GM23338 (cell line): ENCODE results near the gene CNTN1. TPM values are rescaled to one million over a fixed set of nuclear protein-coding genes. Genes with fewer than 3 reads are reported as not detected.

ENCODE experiments used
- ATAC-seq: fragments of 200-7000 bp; cut with Tn5 transposase; 3 replicates; pipeline ENCODE4 v1.9.1; 2020
- DNase-seq: peaks from one replicate; pipeline ENCODE4 v3.0.0-alpha.2; 2015; ENCODE audit warnings: low spot score
- H2AFZ ChIP-seq: fragments of 200-600 bp; sonication (generic); 2 replicates; pipeline ENCODE4 v1.8.0; 2016; ENCODE audit warnings: antibody characterized with exemption, mild to moderate bottlenecking, moderate library complexity
- H3F3A ChIP-seq: fragments of 200-600 bp; sonication (generic); replicated peaks from 2 replicates; pipeline ENCODE4 v1.8.0; 2017; ENCODE audit warnings: antibody characterized with exemption, mixed run types, low read depth
- H3K27ac ChIP-seq: fragments of 200-600 bp; sonication (generic); 2 replicates; pipeline ENCODE4 v1.6.1; 2016; ENCODE audit warnings: low read depth
- H3K27me3 ChIP-seq: fragments of 200-600 bp; sonication (generic); 2 replicates; pipeline ENCODE4 v1.8.0; 2016; ENCODE audit warnings: mild to moderate bottlenecking, mixed run types, moderate library complexity; ENCODE audit not compliant: insufficient read depth
- H3K36me3 ChIP-seq: fragments of 200-600 bp; sonication (generic); 2 replicates; pipeline ENCODE4 v1.8.0; 2016; ENCODE audit warnings: mild to moderate bottlenecking; ENCODE audit not compliant: insufficient read depth
- H3K4me1 ChIP-seq: fragments of 200-600 bp; sonication (generic); 2 replicates; pipeline ENCODE4 v1.8.0; 2016; ENCODE audit warnings: mild to moderate bottlenecking, moderate library complexity; ENCODE audit not compliant: insufficient read depth
- H3K4me2 ChIP-seq: fragments of 200-600 bp; sonication (generic); 2 replicates; pipeline ENCODE4 v1.7.1; 2017; ENCODE audit warnings: mixed run types
- H3K4me3 ChIP-seq: fragments of 200-600 bp; sonication (generic); 2 replicates; pipeline ENCODE4 v1.6.1; 2016; ENCODE audit warnings: mixed run types
- H3K79me2 ChIP-seq: fragments of 200-600 bp; sonication (generic); replicated peaks from 2 replicates; pipeline ENCODE4 v1.8.0; 2017; ENCODE audit warnings: mild to moderate bottlenecking; ENCODE audit not compliant: insufficient read depth
- H3K9me2 ChIP-seq: fragments of 200-600 bp; sonication (generic); 2 replicates; pipeline ENCODE4 v1.8.0; 2017; ENCODE audit not compliant: insufficient read depth
- H4K20me1 ChIP-seq: fragments of 200-600 bp; sonication (generic); replicated peaks from 2 replicates; pipeline ENCODE4 v1.8.0; 2017; ENCODE audit warnings: mild to moderate bottlenecking; ENCODE audit not compliant: insufficient read depth
- H3K27ac Mint-ChIP-seq: 2 replicates; pipeline ENCODE4 v1.8.0; 2020; ENCODE audit warnings: inconsistent platforms, mild to moderate bottlenecking, moderate library complexity, mixed read lengths
- H3K27me3 Mint-ChIP-seq: 3 replicates; pipeline ENCODE4 v1.8.0; 2022; ENCODE audit warnings: low read depth, mild to moderate bottlenecking, moderate library complexity, mixed read lengths, inconsistent platforms; ENCODE audit not compliant: insufficient read depth, poor library complexity
- H3K36me3 Mint-ChIP-seq: 3 replicates; pipeline ENCODE4 v1.8.0; 2021; ENCODE audit warnings: low read depth, mild to moderate bottlenecking, inconsistent platforms, moderate library complexity, mixed read lengths
- H3K4me1 Mint-ChIP-seq: 3 replicates; pipeline ENCODE4 v1.8.0; 2020; ENCODE audit warnings: mild to moderate bottlenecking, inconsistent platforms, mixed read lengths
- H3K4me3 Mint-ChIP-seq: 3 replicates; pipeline ENCODE4 v1.8.0; 2021; ENCODE audit warnings: moderate library complexity, mild to moderate bottlenecking, inconsistent platforms, mixed read lengths
- H3K9me3 Mint-ChIP-seq: 3 replicates; pipeline ENCODE4 v1.8.0; 2020; ENCODE audit warnings: moderate library complexity, mild to moderate bottlenecking, inconsistent platforms, mixed read lengths
- CREB1 ChIP-seq: fragments of 250-450 bp; sonication (Bioruptor Pico); IDR thresholded peaks from 2 replicates; pipeline ENCODE4 v1.5.0; 2020; ENCODE audit warnings: low read depth, mild to moderate bottlenecking, moderate library complexity
- EZH2 ChIP-seq: fragments of 200-600 bp; sonication (generic); IDR thresholded peaks from one replicate; pipeline ENCODE4 v1.8.0; 2017; ENCODE audit warnings: antibody characterized with exemption, mild to moderate bottlenecking, low read depth; ENCODE audit not compliant: unreplicated experiment
- JUNB ChIP-seq: IDR thresholded peaks from one replicate; pipeline ENCODE4 v1.6.1; 2016; ENCODE audit warnings: antibody characterized with exemption; ENCODE audit not compliant: unreplicated experiment
- ZNF114 ChIP-seq: fragments of 250-450 bp; sonication (Bioruptor Pico); IDR thresholded peaks from 2 replicates; pipeline ENCODE4 v1.5.0; 2020; ENCODE audit warnings: mild to moderate bottlenecking, moderate library complexity
- ZNF331 ChIP-seq: fragments of 250-450 bp; sonication (Bioruptor Pico); IDR thresholded peaks from 2 replicates; pipeline ENCODE4 v1.5.0; 2020; ENCODE audit warnings: low read depth, mild to moderate bottlenecking, moderate library complexity
- polyA plus RNA-seq: library from polyadenylated mRNA; unstranded; fragments of >200 nt; fragmentation: Nextera tagmentation; extraction: Ambion mirVana; gene quantifications from 2 replicates; pipeline ENCODE4 v1.2.1, GENCODE V29; 2016
- total RNA-seq: library from RNA; depleted of rRNA; stranded (reverse); fragments of >200 nt; shearing (Covaris generic); gene quantifications from 2 replicates; pipeline ENCODE4 v1.2.3, GENCODE V29; 2014
- TF ChIP-seq, protein P1 (sequence below): IDR thresholded peaks from 2 replicates; pipeline ENCODE4 v1.6.1; 2016; ENCODE audit warnings: antibody characterized with exemption
- TF ChIP-seq, protein P2 (sequence below): fragments of 250-450 bp; sonication (Bioruptor Pico); IDR thresholded peaks from 2 replicates; pipeline ENCODE4 v1.5.0; 2020; ENCODE audit warnings: mild to moderate bottlenecking, moderate library complexity
- TF ChIP-seq, protein P3 (sequence below), 2 experiments: fragments of 200-600 bp in 1 of 2; sonication (generic) in 1 of 2; conservative IDR thresholded peaks; 2 replicates each; pipeline versions ENCODE4 v1.5.1 to v1.6.1; 2016 to 2017; ENCODE audit warnings: antibody characterized with exemption in 2 of 2, low read depth in 2 of 2, mild to moderate bottlenecking in 2 of 2, moderate library complexity in 1 of 2

Gene CNTN1
- total and polyA plus RNA-seq, 2 experiments from 2014 or later = 5.0 to 27.0 TPM

DNA sequence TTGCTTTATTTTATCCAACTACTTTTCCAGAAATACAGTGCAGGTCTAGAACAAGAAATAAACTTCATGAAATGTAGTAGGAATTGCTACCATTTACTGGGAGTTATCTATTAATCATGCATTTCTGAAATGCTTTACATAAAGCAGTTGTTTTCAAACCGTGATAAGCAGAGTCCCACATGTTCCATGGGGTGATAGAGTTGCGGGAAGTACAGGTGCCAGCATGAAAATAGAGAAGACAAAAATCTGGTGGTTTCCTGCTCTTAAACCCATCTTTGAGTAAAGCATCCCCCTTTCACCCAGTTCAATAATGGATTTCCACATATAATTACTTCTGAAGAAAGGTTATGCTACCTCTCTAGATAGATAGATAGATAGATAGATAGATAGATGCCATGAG is 372.2 kb downstream of the CNTN1 start (continued):
- TF ChIP-seq, protein P1, sequence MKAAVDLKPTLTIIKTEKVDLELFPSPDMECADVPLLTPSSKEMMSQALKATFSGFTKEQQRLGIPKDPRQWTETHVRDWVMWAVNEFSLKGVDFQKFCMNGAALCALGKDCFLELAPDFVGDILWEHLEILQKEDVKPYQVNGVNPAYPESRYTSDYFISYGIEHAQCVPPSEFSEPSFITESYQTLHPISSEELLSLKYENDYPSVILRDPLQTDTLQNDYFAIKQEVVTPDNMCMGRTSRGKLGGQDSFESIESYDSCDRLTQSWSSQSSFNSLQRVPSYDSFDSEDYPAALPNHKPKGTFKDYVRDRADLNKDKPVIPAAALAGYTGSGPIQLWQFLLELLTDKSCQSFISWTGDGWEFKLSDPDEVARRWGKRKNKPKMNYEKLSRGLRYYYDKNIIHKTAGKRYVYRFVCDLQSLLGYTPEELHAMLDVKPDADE = no peak
- TF ChIP-seq, protein P2, sequence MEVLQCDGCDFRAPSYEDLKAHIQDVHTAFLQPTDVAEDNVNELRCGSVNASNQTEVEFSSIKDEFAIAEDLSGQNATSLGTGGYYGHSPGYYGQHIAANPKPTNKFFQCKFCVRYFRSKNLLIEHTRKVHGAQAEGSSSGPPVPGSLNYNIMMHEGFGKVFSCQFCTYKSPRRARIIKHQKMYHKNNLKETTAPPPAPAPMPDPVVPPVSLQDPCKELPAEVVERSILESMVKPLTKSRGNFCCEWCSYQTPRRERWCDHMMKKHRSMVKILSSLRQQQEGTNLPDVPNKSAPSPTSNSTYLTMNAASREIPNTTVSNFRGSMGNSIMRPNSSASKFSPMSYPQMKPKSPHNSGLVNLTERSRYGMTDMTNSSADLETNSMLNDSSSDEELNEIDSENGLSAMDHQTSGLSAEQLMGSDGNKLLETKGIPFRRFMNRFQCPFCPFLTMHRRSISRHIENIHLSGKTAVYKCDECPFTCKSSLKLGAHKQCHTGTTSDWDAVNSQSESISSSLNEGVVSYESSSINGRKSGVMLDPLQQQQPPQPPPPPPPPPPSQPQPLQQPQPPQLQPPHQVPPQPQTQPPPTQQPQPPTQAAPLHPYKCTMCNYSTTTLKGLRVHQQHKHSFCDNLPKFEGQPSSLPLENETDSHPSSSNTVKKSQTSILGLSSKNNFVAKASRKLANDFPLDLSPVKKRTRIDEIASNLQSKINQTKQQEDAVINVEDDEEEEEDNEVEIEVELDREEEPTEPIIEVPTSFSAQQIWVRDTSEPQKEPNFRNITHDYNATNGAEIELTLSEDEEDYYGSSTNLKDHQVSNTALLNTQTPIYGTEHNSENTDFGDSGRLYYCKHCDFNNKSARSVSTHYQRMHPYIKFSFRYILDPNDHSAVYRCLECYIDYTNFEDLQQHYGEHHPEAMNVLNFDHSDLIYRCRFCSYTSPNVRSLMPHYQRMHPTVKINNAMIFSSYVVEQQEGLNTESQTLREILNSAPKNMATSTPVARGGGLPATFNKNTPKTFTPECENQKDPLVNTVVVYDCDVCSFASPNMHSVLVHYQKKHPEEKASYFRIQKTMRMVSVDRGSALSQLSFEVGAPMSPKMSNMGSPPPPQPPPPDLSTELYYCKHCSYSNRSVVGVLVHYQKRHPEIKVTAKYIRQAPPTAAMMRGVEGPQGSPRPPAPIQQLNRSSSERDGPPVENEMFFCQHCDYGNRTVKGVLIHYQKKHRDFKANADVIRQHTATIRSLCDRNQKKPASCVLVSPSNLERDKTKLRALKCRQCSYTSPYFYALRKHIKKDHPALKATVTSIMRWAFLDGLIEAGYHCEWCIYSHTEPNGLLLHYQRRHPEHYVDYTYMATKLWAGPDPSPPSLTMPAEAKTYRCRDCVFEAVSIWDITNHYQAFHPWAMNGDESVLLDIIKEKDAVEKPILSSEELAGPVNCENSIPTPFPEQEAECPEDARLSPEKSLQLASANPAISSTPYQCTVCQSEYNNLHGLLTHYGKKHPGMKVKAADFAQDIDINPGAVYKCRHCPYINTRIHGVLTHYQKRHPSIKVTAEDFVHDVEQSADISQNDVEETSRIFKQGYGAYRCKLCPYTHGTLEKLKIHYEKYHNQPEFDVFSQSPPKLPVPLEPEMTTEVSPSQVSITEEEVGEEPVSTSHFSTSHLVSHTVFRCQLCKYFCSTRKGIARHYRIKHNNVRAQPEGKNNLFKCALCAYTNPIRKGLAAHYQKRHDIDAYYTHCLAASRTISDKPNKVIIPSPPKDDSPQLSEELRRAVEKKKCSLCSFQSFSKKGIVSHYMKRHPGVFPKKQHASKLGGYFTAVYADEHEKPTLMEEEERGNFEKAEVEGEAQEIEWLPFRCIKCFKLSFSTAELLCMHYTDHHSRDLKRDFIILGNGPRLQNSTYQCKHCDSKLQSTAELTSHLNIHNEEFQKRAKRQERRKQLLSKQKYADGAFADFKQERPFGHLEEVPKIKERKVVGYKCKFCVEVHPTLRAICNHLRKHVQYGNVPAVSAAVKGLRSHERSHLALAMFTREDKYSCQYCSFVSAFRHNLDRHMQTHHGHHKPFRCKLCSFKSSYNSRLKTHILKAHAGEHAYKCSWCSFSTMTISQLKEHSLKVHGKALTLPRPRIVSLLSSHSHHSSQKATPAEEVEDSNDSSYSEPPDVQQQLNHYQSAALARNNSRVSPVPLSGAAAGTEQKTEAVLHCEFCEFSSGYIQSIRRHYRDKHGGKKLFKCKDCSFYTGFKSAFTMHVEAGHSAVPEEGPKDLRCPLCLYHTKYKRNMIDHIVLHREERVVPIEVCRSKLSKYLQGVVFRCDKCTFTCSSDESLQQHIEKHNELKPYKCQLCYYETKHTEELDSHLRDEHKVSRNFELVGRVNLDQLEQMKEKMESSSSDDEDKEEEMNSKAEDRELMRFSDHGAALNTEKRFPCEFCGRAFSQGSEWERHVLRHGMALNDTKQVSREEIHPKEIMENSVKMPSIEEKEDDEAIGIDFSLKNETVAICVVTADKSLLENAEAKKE (CRISPR knock-in tag) = no peak
- TF ChIP-seq JUNB (no peak), ZNF331 (no peak), EZH2 (no peak), ZNF114 (CRISPR knock-in tag) (no peak), CREB1 (no peak)

DNA sequence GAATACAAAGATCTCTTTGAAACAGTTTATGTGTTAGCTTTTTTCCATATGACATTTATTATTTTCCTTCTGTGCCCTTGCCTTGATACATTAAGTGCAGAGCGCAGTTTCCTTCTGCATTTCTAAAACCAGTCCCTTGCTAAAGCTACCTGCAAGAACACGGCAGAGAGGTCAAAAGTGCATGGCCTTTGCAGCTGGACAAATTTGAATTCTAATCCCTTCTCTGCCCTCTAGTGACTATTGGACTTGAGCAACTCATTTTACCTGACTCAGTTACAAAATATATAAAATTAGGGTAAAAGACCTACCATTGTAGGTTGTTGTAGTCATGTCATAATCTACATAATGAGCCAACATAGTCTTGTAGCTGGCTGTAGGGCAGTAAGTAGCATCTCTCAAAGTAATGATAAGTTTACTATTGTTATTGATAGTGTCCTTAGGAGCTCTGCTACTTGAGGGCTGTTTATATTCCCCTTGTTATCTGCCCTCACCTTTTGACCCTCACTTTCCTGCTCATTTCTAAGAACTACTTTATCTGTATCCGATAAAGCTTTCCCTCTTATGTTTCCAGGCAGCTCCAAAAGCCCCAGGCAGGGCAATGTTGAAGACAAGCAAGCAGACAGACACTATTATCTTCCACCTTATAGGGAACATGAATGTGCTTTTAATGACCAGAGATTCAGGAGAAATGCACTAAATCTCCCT is 375.9 kb downstream of the CNTN1 start:
- no peak for TF ChIP-seq ZNF114 (CRISPR knock-in tag)
- TF ChIP-seq, protein P3, sequence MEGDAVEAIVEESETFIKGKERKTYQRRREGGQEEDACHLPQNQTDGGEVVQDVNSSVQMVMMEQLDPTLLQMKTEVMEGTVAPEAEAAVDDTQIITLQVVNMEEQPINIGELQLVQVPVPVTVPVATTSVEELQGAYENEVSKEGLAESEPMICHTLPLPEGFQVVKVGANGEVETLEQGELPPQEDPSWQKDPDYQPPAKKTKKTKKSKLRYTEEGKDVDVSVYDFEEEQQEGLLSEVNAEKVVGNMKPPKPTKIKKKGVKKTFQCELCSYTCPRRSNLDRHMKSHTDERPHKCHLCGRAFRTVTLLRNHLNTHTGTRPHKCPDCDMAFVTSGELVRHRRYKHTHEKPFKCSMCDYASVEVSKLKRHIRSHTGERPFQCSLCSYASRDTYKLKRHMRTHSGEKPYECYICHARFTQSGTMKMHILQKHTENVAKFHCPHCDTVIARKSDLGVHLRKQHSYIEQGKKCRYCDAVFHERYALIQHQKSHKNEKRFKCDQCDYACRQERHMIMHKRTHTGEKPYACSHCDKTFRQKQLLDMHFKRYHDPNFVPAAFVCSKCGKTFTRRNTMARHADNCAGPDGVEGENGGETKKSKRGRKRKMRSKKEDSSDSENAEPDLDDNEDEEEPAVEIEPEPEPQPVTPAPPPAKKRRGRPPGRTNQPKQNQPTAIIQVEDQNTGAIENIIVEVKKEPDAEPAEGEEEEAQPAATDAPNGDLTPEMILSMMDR (conservative IDR thresholded peaks at IDR 0.05; ENCODE audit: low read depth in 2 of 2) = 0 out of 4 replicates have a peak, but pooled peaks of 1 of the 2 experiments have one; percentile 5
- Mint-ChIP-seq H3K27ac (no peak overlapping the region), H3K4me3 (no peak overlapping the region), H3K27me3 (no peaks in the 10 kb centered on the region), H3K9me3 (no peaks in the 10 kb centered on the region), H3K36me3 (no peaks in the 10 kb centered on the region), H3K4me1 (peaks cover 2% of the 10 kb centered on the region; the same call in 2 of the 3 replicates)
- Histone ChIP-seq H4K20me1 (no peaks in the 10 kb centered on the region), H3K4me3 (no peak overlapping the region), H2AFZ (no peak overlapping the region), H3K79me2 (no peaks in the 10 kb centered on the region), H3K4me1 (peaks cover 5% of the 10 kb centered on the region; the same call in 1 of the 2 replicates), H3F3A (no peaks in the 10 kb centered on the region), H3K4me2 (no peak overlapping the region), H3K36me3 (no peaks in the 10 kb centered on the region), H3K9me2 (no peaks in the 10 kb centered on the region), H3K27me3 (no peaks in the 10 kb centered on the region), H3K27ac (no peak overlapping the region)
- DNase-seq = no peak
- ATAC-seq = no peak
